HG03060 (cell line): Measurements from ENCODE around the gene CPNE5.

Experiments
- ATAC-seq: cut with Tn5 transposase; IDR thresholded peaks from one replicate; pipeline ENCODE4 v1.9.1; 2021; ENCODE audit warnings: low read depth, moderate number of reproducible peaks; ENCODE audit not compliant: unreplicated experiment

The CPNE5 gene

GRCh38 chr6:36691011-36691410 is 148.2 kb downstream of the CPNE5 start:
- no peak for ATAC-seq
